ENCODE measurements around the gene NFKB1.

GRCh38 chr4:102519925-102520324, 18.8 kb downstream of the NFKB1 start:
- TF ChIP-seq POLR2A (IDR thresholded peaks at IDR 0.05; ENCODE audit: low read depth) (no peak), CTCF (IDR thresholded peaks at IDR 0.05) (no peak)

All from esophagus muscularis mucosa (tissue), 3 donors.